Heart left ventricle (tissue), 16 donors: Measurements from ENCODE around the gene XPR1. TPM values are rescaled to one million over a fixed set of nuclear protein-coding genes. Genes with fewer than 3 reads are reported as not detected.

ENCODE experiments used
- ATAC-seq, 4 donors: fragments of 200-7000 bp; cut with Tn5 transposase; one replicate each; pipeline ENCODE4 v1.9.1; 2020 to 2022; ENCODE audit warnings: moderate library complexity in 4 of 4, mild to moderate bottlenecking in 3 of 4, moderate number of reproducible peaks in 1 of 4
- DNase-seq, 5 donors: peaks; one replicate each; pipeline ENCODE4 v3.0.0-alpha.2; 2020
- H3K27ac ChIP-seq, 12 donors: fragments of 200-600 bp; sonication (generic) in 4 of 12; one replicate each; pipeline versions ENCODE4 v1.5.0 to v1.8.0; 2016 to 2022; ENCODE audit warnings: mild to moderate bottlenecking in 2 of 12
- H3K27me3 ChIP-seq, 9 donors: fragments of 200-600 bp; sonication (generic) in 2 of 9; one replicate each; pipeline versions ENCODE4 v1.5.1 to v1.8.0; 2016 to 2022; ENCODE audit warnings: mild to moderate bottlenecking in 3 of 9
- H3K36me3 ChIP-seq, 9 donors: fragments of 200-600 bp; sonication (generic) in 2 of 9; one replicate each; pipeline versions ENCODE4 v1.5.0 to v1.8.0; 2018 to 2022; ENCODE audit warnings: mild to moderate bottlenecking in 2 of 9
- H3K4me1 ChIP-seq, 12 donors: fragments of 200-600 bp; sonication (generic) in 4 of 12; one replicate each; pipeline versions ENCODE4 v1.5.0 to v1.8.0; 2016 to 2022; ENCODE audit warnings: mild to moderate bottlenecking in 3 of 12
- H3K4me3 ChIP-seq, 12 donors: fragments of 200-600 bp; sonication (generic) in 4 of 12; one replicate each; pipeline versions ENCODE4 v1.5.0 to v1.8.0; 2017 to 2022; ENCODE audit warnings: mild to moderate bottlenecking in 9 of 12, moderate library complexity in 4 of 12
- H3K9me3 ChIP-seq, 12 donors: fragments of 200-600 bp; sonication (generic) in 4 of 12; one replicate each; pipeline versions ENCODE4 v1.5.0 to v1.8.0; 2016 to 2022; ENCODE audit warnings: mild to moderate bottlenecking in 1 of 12
- POLR2A ChIP-seq, 2 donors: fragments of 450-650 bp; IDR thresholded peaks; one replicate each; pipeline ENCODE4 v1.6.1; 2017; ENCODE audit warnings: antibody characterized with exemption in 2 of 2, mild to moderate bottlenecking in 2 of 2, moderate library complexity in 2 of 2
- WGBS, 4 donors: extraction: QIAGEN DNeasy Blood & Tissue Kit in 2 of 4; methylation state at CpG; one replicate each; pipeline versions ENCODE4 v1.1.5 to v1.1.7; 2013 to 2018; 5-methylcytosine and 5-hydroxymethylcytosine counted together
- intact Hi-C, 10 donors: fragments of 100-400 bp; cut with DNase I; formaldehyde crosslinking; loops; one replicate each; pipeline versions ENCODE4 v1.11.1 to v1.14.2; 2022
- polyA plus RNA-seq, 2 donors: library from polyadenylated mRNA; stranded (reverse); fragments of 200-250 nt; gene quantifications; one replicate each; pipeline ENCODE4 v1.2.3, GENCODE V29; 2013
- total RNA-seq, 9 donors: library from RNA; depleted of rRNA in 2 of 9; stranded (reverse); fragments of >200 nt in 2 of 9; fragmentation: NEBNext Ultra II Directional in 3 of 9; extraction: Animal tissue kit (Norgen Biotek cat#: 25700) in 3 of 9; gene quantifications; one replicate each; pipeline versions ENCODE4 v1.1.0 to v1.2.4, GENCODE V29; 2016 to 2023
- TF ChIP-seq, protein P1 (sequence below), 12 donors: fragments of 200-600 bp; sonication (generic) in 4 of 12; IDR thresholded peaks; one replicate each; pipeline versions ENCODE4 v1.5.0 to v1.8.0; 2018 to 2022; ENCODE audit warnings: antibody characterized with exemption in 12 of 12, mild to moderate bottlenecking in 5 of 12
- donor health status: ischemic (EF 13 %, LVEDD 7.1; RV severe dilation, severe dysfunction).
- donor health status: healthy with polysubstance abuse.
- donor health status: DM: no; HTN: yes; CAD: no.
- donor health status: DM: no; HTN: no; CAD: no.
- donor health status: ischemic (EF 25% LVEDD 6.9; RV normal size, moderate dysfunction).
- donor health status: ischemic (EF 25% LVEDD 5.7; RV mildly dilated, moderate dysfunction).
- donor health status: healthy.
- donor health status: DM: yes; HTN: yes; CAD: no.
- donor health status: ischemic (EF 35%, LVEDD 5.7; RV mildly dilated, moderate dysfunction).
- donor health status: nonischemic (EF 11% LVEDD 7.7; RV severe dilation, severe dysfunction).
- donor health status: DM: yes; HTN: yes; CAD: no.
- donor health status: PGD.
- donor health status: ischemic (EF 29% LVEDD 5.4; RV normal size, mild dysfunction).
- donor health status: nonischemic (EF 23%, LVEDD 6.1; RV moderate dilation, normal function).

XPR1 gene
- total and polyA plus RNA-seq, 11 donors = 18.6 to 163 (median 59.8) TPM

GRCh38 chr1:180930687-180931086 lies 298.9 kb downstream of the XPR1 start:
- TF ChIP-seq, protein P1, sequence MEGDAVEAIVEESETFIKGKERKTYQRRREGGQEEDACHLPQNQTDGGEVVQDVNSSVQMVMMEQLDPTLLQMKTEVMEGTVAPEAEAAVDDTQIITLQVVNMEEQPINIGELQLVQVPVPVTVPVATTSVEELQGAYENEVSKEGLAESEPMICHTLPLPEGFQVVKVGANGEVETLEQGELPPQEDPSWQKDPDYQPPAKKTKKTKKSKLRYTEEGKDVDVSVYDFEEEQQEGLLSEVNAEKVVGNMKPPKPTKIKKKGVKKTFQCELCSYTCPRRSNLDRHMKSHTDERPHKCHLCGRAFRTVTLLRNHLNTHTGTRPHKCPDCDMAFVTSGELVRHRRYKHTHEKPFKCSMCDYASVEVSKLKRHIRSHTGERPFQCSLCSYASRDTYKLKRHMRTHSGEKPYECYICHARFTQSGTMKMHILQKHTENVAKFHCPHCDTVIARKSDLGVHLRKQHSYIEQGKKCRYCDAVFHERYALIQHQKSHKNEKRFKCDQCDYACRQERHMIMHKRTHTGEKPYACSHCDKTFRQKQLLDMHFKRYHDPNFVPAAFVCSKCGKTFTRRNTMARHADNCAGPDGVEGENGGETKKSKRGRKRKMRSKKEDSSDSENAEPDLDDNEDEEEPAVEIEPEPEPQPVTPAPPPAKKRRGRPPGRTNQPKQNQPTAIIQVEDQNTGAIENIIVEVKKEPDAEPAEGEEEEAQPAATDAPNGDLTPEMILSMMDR (IDR thresholded peaks at IDR 0.05) = no peak
- TF ChIP-seq POLR2A (IDR thresholded peaks at IDR 0.05) = no peak
- Histone ChIP-seq H3K27ac (no peak overlapping the region), H3K4me1 (peaks cover 11 to 40% (median 30%) of the 10 kb centered on the region in 12 donors), H3K9me3 (no peaks in the 10 kb centered on the region), H3K27me3 (no peaks in the 10 kb centered on the region), H3K4me3 (no peak overlapping the region), H3K36me3 (peaks cover 0 to 26% (median 13%) of the 10 kb centered on the region in 9 donors)
- 91 to 97% (median 94%) methylated on average over 5 of the region's 5 CpGs for WGBS, 4 donors
- DNase-seq (no peak), ATAC-seq (no peak)
- intact Hi-C loops = no loop called here

- intact Hi-C loops = no loop called here
- peaks cover 0 to 35% (median 20%) of the 10 kb centered on the region in 9 donors for H3K36me3 ChIP-seq
Observed at GRCh38 chr1:180931529-180931928, 299.7 kb downstream of the XPR1 start.

DNA sequence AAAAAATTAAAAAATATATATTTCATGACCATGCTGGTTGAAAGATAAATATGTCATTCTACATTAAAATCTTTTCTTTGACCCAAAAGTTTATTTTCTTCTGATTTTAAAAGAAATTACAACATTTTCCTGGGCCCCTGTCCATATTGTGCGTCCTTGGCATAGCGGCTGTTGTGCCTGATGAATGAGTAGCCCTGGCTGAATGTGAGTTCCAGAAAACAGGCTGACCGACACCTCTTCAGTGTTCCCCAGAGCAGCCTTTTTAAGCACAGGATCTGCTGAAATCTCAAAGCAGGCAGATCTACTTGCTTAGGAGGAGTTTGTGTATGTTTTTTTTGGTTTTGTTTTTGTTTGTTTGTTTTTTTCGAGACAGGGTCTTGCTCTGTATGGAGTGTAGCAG lies 300.6 kb downstream of the XPR1 start:
- 93 to 99% (median 97%) methylated on average over 4 of the region's 4 CpGs for WGBS, 4 donors
- Histone ChIP-seq H3K9me3 (no peaks in the 10 kb centered on the region), H3K4me1 (peaks cover 0 to 23% (median 14%) of the 10 kb centered on the region in 12 donors), H3K27ac (no peak overlapping the region), H3K27me3 (no peaks in the 10 kb centered on the region), H3K36me3 (peaks cover 0 to 42% (median 27%) of the 10 kb centered on the region in 9 donors), H3K4me3 (no peak overlapping the region)
- no peak for TF ChIP-seq POLR2A (IDR thresholded peaks at IDR 0.05)
- TF ChIP-seq, protein P1 (IDR thresholded peaks at IDR 0.05) = no peak
- no peak for ATAC-seq
- intact Hi-C loops = no loop called here
- DNase-seq = no peak

More at GRCh38 chr1:180931529-180931928, 299.7 kb downstream of the XPR1 start:
- Histone ChIP-seq H3K27ac (no peak overlapping the region), H3K4me1 (peaks cover 6 to 32% (median 22%) of the 10 kb centered on the region in 12 donors), H3K9me3 (no peaks in the 10 kb centered on the region), H3K27me3 (no peaks in the 10 kb centered on the region), H3K4me3 (no peak overlapping the region)
- ATAC-seq (no peak), DNase-seq (no peak)
- TF ChIP-seq POLR2A (IDR thresholded peaks at IDR 0.05) = no peak
- TF ChIP-seq, protein P1 (IDR thresholded peaks at IDR 0.05) = no peak
- 88 to 98% (median 89%) methylated on average over 4 of the region's 4 CpGs for WGBS, 4 donors

- H3K36me3 ChIP-seq = peaks cover 0 to 46% (median 27%) of the 10 kb centered on the region in 9 donors
Observed at GRCh38 chr1:180933141-180933540, 301.3 kb downstream of the XPR1 start.

More at GRCh38 chr1:180933141-180933540, 301.3 kb downstream of the XPR1 start:
- Histone ChIP-seq H3K4me1 (peaks cover 0 to 16% (median 8%) of the 10 kb centered on the region in 12 donors), H3K27me3 (no peaks in the 10 kb centered on the region), H3K27ac (no peak overlapping the region), H3K4me3 (no peak overlapping the region), H3K9me3 (no peaks in the 10 kb centered on the region)
- ATAC-seq (no peak), DNase-seq (no peak)
- TF ChIP-seq POLR2A (IDR thresholded peaks at IDR 0.05) = no peak
- TF ChIP-seq, protein P1 (IDR thresholded peaks at IDR 0.05) = no peak
- intact Hi-C loops = no loop called here
